ENCODE results near the gene FTO.

DNA sequence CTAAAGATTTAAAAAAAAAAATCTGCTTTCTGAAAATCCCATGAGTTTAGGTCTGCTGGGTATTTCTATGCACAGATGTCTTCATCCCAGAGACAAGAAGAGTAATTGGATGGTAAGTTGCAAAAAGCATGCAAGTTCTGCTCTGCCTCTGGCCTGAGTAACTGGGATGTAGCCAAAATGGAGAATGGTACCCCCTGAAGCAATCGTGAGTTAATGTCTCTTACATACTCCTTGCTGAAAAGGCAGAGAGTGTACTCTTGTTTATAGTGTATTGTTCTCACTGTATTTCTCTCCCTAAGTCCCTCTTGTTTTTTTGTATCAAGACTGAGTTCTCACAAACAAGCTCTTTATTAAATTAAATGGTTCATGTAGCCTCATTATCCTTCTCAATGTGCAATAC lies 323.6 kb downstream of the FTO start:
- TF ChIP-seq POLR2AphosphoS5 (IDR thresholded peaks at IDR 0.05; ENCODE audit: borderline replicate concordance, low read depth, low read length) = no peak
- TF ChIP-seq EZH2 (IDR thresholded peaks at IDR 0.05) = no peak

Measured in SK-N-MC (cell line).